ENCODE measurements around the gene BICRA.
"Not testable (repeated sequence)": the region's sequence is repeated elsewhere in the genome, so short reads cannot be mapped to it uniquely, and the experiment has no call there.

Gene BICRA

DNA sequence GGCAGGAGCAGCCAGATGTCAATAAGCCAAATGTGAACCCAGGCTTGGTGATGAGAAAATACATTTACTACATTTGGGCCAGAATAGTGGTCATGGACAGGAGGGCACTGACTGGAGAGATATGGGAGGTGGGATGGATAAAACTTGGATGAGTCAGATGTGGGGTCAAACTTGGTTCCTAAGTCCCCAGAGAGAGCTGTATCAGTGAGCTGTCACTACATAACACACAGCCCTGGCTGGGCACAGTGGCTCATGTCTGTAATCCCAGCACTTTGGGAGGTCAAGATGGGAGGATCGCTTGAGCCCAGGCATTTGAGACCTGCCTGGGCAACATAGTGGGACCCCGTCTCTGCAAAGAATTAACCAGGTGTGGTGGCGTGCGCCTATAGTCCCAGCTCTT lies 52.7 kb downstream of the BICRA start:
- no peak for DNase-seq

DNA sequence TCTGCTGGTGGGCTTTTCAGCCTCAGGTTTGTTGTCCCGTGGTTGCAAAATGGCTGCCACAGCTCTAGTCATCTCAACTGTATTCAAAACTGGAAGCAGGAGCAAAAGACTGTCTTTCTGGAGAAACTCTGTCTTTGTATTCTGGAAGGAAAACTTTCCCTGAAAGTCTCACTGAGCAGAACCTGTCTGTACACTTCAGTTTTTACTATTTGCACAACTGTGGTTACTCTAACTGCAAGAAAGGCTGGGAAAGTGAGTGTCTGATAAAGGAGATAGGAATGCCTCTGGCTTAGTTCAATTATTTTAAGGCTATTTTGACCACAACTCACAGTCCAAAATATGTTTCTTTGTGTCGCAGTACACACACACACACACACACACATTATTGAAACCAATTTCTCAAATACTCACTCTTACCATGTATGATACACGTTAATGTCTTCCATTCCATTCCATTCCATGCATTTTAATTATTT lies 54.5 kb downstream of the BICRA start:
- DNase-seq: no peak

DNA sequence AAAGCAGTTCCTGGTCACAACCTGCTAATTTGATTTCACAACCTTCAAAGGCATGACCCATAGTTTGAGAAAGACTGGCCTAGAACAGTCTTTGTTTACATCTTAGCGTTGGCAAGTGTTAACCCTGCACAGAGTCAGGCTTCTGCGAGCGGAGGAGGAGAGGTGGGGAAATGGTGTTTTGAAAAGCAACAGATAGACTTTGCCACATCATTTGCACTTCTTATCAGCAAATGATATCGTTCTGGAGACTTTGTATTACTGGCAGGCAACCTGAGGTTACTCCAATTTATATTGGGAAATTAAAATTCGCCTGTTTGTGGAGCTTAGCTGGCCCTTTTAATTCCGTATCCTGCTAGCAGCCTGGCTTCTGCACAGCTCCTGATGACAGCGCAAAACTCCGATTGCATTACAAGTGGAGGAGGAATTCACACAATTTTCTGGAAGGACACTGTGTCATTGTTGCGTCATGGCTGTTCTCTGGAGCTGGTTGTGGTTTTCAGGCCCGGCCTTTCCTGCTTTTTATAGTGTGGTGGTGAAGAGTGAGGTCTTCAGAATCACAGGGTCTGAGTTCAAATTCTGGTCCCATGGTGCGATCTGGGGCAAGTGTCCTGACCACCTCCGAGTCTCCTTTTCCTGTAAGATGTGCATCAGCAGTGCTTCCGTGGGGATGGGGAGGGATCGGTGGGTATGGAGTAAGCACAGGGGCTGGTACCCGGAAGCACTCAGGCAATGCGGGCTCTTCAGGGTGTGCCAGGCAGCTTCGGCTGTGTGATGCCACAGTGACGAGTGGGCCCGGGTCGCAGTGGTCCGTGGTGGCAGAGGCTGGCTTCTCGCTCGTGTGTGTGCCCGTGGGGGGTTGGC lies 55.2 kb downstream of the BICRA start:
- DNase-seq: peak in 37 of 51 donors; percentile 6 to 73 (median 43)

DNA sequence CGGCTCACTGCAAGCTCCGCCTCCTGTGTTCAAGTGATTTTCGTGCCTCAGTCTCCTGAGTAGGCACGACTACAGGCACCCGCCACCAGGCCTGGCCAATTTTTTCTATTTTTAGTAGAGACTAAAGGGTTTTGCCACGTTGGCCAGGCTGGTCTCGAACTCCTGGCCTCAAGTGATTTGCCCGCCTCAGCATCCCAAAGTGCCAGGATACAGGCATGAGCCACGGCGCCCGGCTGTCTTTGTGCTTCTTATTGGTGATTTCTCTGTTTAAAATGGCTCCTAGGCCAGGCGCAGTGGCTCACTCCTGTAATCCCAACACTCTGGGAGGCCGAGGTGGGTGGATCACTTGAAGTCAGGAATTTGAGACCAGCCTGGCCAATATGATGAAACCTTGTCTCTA lies 59.6 kb downstream of the BICRA start:
- not testable (repeated sequence) for DNase-seq

DNA sequence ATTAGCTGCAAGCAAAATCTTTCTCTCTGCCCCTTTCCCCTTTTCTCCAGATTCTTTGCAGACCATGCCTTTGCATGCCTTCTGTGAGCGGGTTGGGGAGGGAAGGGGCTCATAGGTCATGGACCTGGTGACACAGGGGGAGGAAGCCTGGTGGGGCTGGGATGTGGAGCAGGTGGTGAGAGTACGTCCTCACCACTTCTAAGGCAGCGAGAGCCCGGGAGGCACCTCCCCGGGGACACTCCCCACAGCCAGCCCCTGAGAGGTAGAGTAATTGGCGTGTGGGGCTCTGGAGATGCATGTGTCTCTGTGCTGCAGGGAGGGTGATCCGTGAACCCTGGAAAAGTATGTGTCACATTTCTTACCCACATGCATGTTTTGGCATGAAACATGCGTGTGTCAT lies 61.8 kb downstream of the BICRA start:
- no peak for DNase-seq

DNA sequence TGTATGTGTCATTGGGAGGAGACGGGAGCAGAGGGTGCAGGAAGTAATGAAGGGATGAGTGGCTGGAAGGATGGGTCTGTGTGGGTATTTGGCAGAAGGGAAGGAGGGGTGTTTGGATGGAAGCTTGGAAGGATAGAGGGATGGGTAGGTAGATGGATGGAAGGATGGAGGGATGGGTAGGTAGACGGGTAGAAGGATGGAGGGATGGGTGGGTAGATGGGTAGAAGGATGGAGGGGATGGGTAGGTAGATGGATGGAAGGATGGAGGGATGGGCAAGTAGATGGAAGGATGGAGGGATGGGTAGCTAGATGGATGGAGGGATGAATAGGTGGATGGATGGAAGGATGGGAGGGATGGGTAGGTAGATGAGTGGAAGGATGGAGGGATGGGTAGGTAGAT lies 62.6 kb downstream of the BICRA start:
- no peak for DNase-seq

DNA sequence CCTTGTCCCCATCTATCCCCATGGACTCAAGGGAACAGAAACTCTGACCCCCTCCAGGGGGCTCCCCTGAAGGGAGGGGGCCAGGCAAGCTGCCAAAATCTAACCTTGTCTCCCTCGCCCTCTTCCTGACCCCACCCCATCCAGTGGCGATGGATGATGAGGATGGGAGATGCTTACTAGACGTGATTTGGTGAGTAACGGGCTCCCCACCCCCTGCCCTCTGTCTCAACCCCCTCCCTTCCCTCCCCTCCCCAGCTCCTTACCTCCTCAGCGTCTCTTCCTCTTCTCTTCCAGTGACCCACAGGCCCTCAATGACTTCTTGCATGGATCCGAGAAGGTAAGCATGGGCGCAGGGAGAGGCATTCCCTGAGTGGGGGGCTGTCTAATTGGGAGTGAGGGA lies 64.5 kb downstream of the BICRA start:
- DNase-seq: no peak

DNA sequence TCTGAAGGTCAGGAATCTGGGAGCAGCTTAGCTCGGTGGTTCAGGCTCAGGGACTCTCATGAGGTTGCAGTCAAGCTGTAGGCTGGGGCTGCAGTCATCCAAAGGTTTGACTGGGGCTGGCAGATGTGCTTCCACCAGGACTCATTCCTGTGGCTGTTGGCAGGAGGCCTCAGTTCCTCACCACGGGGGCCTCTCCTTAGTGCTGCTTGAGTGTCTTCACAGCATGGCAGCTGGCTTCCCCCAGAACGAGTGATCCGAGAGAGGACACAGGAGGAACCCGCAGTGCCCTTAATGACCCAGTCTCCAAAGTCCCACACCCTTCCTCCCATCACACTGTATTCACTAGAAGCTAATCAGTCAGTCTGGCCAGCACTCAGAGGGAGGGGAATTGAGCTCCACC lies 65.6 kb downstream of the BICRA start:
- DNase-seq: no peak

DNA sequence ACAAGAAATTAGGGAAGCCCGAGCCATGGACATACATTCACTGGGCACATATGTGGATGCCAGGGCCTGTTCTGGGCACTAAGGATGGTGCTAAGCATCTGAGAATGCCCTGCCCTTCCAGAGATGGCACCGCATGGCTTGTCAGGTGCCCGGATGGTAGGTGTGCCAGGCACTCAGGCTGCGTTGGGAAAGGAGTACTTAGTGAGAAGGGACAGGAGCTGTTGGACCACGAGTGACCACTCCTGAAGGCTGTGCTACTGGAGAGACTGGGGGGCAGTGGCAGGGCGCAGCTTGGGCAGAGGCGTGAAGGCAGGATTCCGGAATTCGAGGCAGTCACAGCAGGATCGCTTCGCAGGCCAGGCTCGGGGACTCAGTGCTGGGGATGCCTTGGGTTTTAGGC lies 66.3 kb downstream of the BICRA start:
- DNase-seq: no peak

DNA sequence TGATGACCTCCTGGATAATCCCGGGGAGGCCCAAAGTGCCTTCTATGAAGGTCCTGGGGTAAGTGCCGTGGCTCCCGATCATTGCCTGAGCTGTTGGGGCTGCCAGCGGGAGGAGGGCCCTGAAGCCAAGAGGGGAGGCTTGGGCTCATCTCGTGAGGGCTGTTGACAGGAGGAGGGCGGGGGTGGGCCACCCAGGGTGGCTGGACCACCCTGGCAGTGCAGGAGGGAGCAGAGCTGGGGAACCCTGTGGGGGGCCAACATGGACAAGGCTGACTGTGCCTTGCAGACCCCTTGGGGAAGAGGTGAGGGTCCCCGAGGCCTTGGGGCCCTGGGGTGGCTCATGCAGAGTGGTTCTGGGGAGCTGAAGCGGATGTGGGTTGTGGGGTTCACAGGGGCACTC lies 66.9 kb downstream of the BICRA start:
- no peak for DNase-seq

DNA sequence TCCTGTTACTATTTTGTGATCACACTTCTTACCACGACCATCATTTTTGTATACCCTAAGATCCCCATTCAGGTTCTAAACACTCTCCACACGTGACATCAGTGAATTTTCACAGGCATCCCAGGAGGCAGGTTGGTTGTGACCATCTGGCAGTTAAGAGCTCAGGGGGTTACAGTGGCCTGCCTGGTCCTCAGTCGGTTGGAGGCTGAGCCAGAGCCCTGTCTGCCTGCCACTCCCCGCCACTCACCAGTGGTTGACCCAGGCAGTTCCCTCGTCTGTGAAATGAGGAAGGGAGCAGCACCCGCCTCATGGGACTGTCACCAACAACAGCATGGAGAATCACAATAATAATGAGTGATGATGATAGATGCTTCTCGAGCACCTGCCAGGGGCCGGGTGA lies 67.9 kb downstream of the BICRA start:
- no peak for DNase-seq

DNA sequence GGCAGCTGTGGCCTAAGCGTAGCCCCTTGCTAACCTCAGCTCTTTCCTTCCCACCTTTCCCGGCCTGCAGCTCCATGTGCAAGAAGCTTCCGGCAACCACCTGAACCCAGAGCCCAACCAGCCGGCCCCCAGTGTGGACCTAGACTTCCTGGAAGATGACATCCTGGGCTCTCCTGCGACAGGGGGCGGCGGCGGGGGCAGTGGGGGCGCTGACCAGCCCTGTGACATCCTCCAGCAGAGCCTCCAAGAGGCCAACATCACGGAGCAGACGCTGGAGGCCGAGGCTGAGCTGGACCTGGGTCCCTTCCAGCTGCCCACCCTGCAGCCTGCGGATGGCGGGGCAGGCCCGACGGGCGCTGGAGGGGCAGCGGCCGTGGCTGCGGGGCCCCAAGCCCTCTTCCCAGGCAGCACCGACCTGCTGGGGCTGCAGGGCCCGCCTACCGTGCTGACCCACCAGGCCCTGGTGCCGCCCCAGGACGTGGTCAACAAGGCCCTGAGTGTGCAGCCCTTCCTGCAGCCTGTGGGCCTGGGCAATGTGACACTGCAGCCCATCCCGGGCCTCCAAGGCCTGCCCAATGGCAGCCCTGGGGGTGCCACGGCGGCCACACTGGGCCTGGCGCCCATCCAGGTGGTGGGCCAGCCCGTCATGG lies 70.4 kb downstream of the BICRA start:
- DNase-seq: no peak

DNA sequence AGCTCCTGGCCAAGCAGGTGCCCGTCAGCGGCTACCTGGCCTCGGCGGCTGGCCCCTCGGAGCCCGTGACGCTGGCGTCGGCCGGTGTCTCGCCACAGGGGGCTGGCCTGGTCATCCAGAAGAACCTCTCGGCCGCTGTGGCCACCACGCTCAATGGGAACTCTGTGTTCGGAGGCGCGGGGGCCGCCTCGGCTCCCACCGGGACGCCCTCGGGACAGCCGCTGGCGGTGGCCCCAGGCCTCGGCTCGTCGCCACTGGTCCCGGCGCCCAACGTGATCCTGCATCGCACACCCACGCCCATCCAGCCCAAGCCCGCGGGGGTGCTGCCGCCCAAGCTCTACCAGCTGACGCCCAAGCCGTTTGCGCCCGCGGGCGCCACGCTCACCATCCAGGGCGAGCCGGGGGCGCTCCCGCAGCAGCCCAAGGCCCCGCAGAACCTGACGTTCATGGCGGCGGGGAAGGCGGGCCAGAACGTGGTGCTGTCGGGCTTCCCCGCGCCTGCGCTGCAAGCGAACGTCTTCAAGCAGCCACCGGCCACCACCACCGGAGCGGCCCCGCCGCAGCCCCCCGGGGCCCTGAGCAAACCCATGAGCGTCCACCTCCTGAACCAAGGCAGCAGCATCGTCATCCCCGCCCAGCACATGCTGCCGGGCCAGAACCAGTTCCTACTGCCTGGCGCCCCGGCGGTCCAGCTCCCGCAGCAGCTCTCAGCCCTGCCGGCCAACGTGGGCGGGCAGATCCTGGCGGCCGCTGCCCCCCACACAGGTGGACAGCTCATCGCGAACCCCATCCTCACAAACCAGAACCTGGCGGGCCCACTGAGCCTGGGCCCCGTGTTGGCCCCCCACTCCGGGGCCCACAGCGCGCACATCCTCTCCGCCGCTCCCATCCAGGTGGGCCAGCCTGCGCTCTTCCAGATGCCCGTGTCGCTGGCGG lies 71.3 kb downstream of the BICRA start:
- no peak for DNase-seq

DNA sequence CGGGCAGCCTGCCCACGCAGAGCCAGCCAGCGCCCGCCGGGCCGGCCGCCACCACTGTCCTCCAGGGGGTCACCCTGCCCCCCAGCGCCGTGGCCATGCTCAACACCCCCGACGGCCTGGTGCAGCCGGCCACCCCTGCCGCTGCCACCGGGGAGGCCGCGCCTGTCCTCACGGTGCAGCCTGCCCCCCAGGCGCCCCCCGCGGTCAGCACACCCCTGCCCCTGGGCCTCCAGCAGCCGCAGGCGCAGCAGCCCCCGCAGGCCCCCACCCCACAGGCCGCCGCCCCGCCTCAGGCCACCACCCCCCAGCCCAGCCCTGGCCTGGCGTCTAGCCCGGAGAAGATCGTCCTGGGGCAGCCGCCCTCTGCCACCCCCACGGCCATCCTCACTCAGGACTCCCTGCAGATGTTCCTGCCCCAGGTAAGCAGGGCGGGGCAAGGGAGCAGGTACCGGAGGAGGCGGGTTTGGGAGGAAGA lies 72.0 kb downstream of the BICRA start:
- no peak for DNase-seq

DNA sequence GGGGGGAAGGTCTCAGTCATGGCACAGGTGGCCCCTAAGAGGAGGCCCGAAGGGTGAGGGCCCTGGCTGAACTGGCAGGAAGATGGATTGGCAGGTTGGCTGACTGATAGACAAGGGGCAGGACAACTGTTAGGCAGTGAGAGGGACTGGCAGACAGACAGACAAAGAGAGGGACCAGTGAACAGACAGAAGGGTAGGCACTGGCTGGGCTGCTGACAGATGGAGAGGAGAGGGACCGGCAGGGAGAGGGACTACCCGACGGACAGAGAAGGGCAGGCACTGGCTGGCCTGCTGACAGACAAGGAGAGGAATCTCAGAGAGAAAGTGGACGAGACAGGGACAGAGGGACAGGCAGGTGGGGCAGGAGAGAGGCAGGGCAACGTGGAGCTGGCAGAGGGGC lies 72.5 kb downstream of the BICRA start:
- no peak for DNase-seq

DNA sequence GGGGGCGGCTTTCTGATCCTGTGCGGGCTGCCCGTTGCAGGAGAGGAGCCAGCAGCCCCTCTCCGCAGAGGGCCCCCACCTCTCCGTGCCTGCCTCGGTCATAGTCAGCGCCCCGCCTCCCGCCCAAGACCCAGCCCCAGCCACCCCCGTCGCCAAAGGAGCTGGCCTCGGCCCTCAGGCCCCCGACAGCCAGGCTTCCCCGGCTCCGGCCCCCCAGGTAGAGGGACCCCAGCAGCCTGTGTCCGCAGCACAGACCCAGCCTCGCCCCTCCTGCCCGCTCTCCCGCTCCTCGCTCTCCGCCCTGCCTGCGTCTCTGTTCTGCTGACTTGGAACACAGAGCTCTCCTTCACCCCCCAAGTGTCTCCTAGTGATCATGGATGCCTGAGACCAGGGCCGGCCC lies 73.0 kb downstream of the BICRA start:
- DNase-seq: no peak

DNA sequence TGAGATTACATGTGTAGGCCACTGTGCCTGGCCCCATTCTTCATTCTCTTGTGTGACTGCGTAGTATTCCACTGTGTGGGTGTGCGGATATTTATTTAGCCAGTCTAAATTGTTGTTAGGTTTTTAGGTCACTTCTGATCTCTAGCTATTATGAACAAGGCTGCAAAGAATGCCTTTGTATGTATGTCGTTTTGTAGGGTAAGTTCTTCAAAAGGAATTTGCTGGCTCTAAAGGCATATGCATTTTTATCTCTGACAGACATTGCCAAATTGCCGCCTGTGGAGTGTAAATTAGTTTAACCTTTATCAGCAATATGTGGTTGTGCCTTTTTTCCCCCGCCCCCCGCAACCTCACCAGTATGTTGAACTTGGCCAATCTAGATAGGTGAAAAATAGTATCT lies 74.0 kb downstream of the BICRA start:
- no peak for DNase-seq

DNA sequence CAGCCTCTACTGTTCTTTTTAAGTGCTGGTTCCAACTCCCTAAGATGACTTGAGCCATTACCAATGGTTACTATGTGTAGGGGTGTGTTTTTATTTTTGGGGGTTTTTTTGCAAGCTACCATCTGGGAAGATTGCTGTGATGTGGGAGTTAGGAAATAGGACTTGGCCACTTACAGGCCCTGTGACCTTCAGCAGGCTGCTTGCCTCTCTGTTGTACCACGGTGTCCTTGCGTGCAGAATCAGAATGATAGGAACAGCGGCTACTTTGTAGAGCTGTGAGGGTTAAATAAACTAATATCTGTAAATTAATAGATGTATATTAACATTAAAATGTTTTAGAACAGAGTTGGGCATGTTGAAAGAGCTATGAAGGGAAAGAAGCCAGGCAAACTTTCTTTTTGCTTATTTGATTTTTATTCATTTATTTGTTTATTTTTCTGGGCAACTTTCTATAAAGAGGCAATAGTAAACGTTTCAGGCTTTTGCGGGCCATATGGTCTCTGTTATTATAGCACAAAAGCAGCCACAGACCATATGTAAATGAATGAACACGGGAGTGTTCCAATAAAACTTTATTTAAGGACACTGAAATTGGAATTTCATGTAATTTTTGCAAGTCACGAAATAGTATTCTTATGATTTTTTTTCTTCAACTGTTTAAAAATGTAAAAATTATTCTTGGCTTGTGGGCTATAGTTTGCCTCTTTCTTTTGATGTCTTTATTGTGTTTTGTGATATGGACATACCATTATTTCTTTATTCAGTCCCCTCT lies 77.9 kb downstream of the BICRA start:
- DNase-seq: no peak

DNA sequence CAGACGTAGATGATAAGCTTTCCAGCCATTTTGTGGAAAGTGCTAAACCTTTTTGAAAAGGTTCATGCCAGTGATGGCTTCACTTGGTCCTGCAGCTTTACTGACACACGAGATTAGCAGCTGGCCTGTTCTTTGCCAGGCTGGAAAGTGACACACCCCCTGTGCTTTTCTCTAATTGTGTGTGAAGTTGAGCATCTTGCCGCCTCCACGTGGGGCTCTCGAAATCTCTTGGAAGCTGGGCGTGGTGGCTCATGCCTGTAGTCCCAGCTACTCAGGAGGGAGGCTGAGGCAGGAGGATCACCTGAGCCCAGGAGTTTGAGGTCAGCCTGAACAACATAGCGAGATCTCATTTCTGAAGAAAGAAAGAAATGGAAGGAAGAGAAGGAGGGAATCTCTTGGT lies 79.0 kb downstream of the BICRA start:
- DNase-seq: no peak

DNA sequence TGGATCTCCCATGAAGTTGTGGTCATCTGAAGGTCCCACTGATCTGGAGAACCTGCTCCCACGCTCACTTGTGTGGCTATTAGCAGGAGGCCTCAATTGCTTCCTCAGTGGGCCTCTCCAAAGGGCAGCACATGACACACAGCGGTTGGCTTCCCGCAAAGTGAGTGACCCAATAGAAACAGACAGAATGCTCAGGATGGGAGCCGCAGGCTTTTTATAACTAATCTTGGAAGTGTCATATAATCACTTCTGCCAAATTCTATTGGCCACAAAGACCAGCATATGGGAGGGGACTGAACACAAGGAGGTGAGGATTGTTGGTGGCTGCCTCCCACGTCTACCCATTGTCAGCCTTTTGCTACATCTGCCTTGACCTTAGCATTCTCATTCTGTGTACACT lies 82.2 kb downstream of the BICRA start:
- DNase-seq: no peak

DNA sequence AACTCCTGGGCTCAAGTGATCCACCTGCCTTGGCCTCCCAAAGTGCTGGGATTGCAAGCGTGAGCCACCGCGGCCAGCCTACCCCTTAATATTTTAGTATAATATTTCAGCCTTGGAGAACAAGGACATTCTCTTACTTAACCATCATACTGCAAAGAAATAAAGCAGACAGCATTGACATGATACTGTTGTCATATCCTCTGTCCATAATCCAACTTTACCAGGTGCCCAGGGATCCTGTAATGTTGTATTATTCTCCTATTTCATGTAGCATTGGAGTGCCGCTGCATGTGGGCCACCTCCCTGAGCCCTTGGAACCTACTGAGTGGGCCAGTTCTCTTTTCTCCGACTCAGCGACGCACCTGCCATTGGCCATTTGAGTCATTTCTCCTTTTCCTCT lies 82.8 kb downstream of the BICRA start:
- no peak for DNase-seq

All from hypothalamus (tissue), 51 donors.